ENCODE measurements around the gene ZNF292.

The ZNF292 gene

GRCh38 chr6:87241304-87241703 lies 85.9 kb downstream of the ZNF292 start:
- Histone ChIP-seq H3K4me3 (ENCODE audit: low read depth, low read length) (no peak overlapping the region), H3K27me3 (ENCODE audit: insufficient read depth, low read depth, severe bottlenecking) (no peaks in the 10 kb centered on the region), H3K36me3 (peaks cover 54% of the 10 kb centered on the region), H3K27ac (no peak overlapping the region), H3K9me3 (ENCODE audit: severe bottlenecking) (no peaks in the 10 kb centered on the region)
- no peak for DNase-seq
- no peak for TF ChIP-seq CTCF (IDR thresholded peaks at IDR 0.05; ENCODE audit: low read depth, low read length)

- no peak for TF ChIP-seq CTCF (IDR thresholded peaks at IDR 0.05; ENCODE audit: low read depth, low read length)
- Histone ChIP-seq H3K4me3 (ENCODE audit: low read depth, low read length) (no peak overlapping the region), H3K9me3 (ENCODE audit: severe bottlenecking) (no peaks in the 10 kb centered on the region), H3K36me3 (peaks cover 55% of the 10 kb centered on the region), H3K27ac (no peak overlapping the region), H3K27me3 (ENCODE audit: insufficient read depth, low read depth, severe bottlenecking) (no peaks in the 10 kb centered on the region)
- no peak for DNase-seq
These were observed 86.9 kb downstream of the ZNF292 start for GRCh38 chr6:87242311-87242710.

GRCh38 chr6:87243812-87244211 lies 88.4 kb downstream of the ZNF292 start:
- Histone ChIP-seq H3K36me3 (peaks cover 66% of the 10 kb centered on the region), H3K27ac (no peak overlapping the region), H3K9me3 (ENCODE audit: severe bottlenecking) (no peaks in the 10 kb centered on the region), H3K4me3 (ENCODE audit: low read depth, low read length) (no peak overlapping the region), H3K27me3 (ENCODE audit: insufficient read depth, low read depth, severe bottlenecking) (no peaks in the 10 kb centered on the region)
- no peak for DNase-seq
- TF ChIP-seq CTCF (IDR thresholded peaks at IDR 0.05; ENCODE audit: low read depth, low read length), result no peak

GRCh38 chr6:87244380-87244779 lies 89.0 kb downstream of the ZNF292 start:
- DNase-seq, result no peak
- no peak for TF ChIP-seq CTCF (IDR thresholded peaks at IDR 0.05; ENCODE audit: low read depth, low read length)
- H3K9me3 ChIP-seq (ENCODE audit: severe bottlenecking), result no peaks in the 10 kb centered on the region
- H3K27ac ChIP-seq, result no peak overlapping the region
- peaks cover 70% of the 10 kb centered on the region for H3K36me3 ChIP-seq
- no peaks in the 10 kb centered on the region for H3K27me3 ChIP-seq (ENCODE audit: insufficient read depth, low read depth, severe bottlenecking)
- no peak overlapping the region for H3K4me3 ChIP-seq (ENCODE audit: low read depth, low read length)

DNA sequence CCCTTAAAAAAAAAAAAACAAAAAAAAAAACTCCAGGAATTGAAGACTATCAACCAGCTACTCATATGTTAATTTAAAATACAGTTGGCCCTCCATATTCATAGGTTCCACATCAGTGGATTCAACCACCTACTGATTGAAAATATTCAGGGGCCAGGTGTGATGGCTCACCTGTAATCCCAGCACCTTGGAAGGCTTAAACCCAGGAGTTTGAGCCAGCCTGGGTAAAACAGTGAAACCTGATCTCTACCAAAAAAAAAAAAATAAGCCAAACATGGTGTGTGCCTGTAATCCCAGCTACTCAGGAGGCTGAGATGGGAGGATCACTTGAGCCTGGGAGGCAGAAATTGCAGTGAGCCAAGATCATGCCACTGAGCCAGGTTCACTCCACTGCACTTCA lies 94.7 kb downstream of the ZNF292 start:
- TF ChIP-seq CTCF (IDR thresholded peaks at IDR 0.05; ENCODE audit: low read depth, low read length), result no peak

DNA sequence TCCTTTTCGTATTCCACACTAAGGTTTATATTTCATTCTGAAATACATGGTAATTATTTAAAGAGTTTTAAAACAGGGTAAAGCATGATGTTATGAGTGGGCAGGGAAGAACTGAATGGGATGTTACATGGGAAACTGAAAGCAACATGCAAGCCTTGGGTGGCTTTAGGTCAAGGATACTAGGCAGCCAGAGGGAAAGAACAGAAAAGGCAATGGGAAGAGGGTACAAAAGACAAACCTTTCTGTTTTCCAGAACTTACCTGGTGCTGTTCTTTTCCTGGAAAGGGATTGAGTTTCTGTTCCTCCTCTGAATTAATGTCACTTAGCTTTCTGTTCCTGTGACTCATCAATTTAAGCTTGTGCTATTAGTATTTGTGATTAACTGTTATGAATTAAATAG lies 95.9 kb downstream of the ZNF292 start:
- H3K27ac ChIP-seq, result no peak overlapping the region
- TF ChIP-seq CTCF (IDR thresholded peaks at IDR 0.05; ENCODE audit: low read depth, low read length), result no peak
- DNase-seq, result no peak
- H3K4me3 ChIP-seq (ENCODE audit: low read depth, low read length), result no peak overlapping the region
- H3K9me3 ChIP-seq (ENCODE audit: severe bottlenecking), result peaks cover 3% of the 10 kb centered on the region
- H3K36me3 ChIP-seq, result peaks cover 84% of the 10 kb centered on the region
- H3K27me3 ChIP-seq (ENCODE audit: insufficient read depth, low read depth, severe bottlenecking), result no peaks in the 10 kb centered on the region

More for the DNA sequence above, 94.7 kb downstream of the ZNF292 start:
- no peak for DNase-seq
- Histone ChIP-seq H3K9me3 (ENCODE audit: severe bottlenecking) (no peaks in the 10 kb centered on the region), H3K4me3 (ENCODE audit: low read depth, low read length) (no peak overlapping the region), H3K27me3 (ENCODE audit: insufficient read depth, low read depth, severe bottlenecking) (no peaks in the 10 kb centered on the region), H3K27ac (no peak overlapping the region), H3K36me3 (peaks cover 80% of the 10 kb centered on the region)

Measured in WERI-Rb-1 (cell line).